Posterior vena cava (tissue), 2 donors: ENCODE measurements around the gene MAN1A2. TPM values are rescaled to one million over a fixed set of nuclear protein-coding genes. Genes with fewer than 3 reads are reported as not detected.
"Not testable (repeated sequence)": the region's sequence is repeated elsewhere in the genome, so short reads cannot be mapped to it uniquely, and the experiment has no call there.

ENCODE experiments used
- DNase-seq: peaks from one replicate; pipeline ENCODE4 v3.0.0-alpha.2; 2020; ENCODE audit warnings: low spot score
- intact Hi-C, 2 donors: fragments of 100-400 bp; cut with DNase I; formaldehyde crosslinking; loops; one replicate each; pipeline versions ENCODE4 v1.14.1 to v1.14.2; 2022 to 2023
- total RNA-seq, 2 donors: library from RNA; stranded (reverse); fragmentation: NEBNext Ultra II Directional; extraction: Animal tissue kit (Norgen Biotek cat#: 25700); gene quantifications; one replicate each; pipeline ENCODE4 v1.2.1, GENCODE V29; 2021
- donor health status: DM: yes; HTN: yes; CAD: no.
- donor health status: DM: yes; HTN: yes; CAD: no.

The MAN1A2 gene
- total RNA-seq, 2 donors from 2014 or later = 47.3 to 48.7 TPM

- intact Hi-C loops, DNase-seq: not testable (repeated sequence)
Observed at GRCh38 chr1:117357833-117358603, 9.2 kb upstream of the MAN1A2 start.

GRCh38 chr1:117358604-117358887 is 8.7 kb upstream of the MAN1A2 start:
- DNase-seq, intact Hi-C loops: not testable (repeated sequence)

DNA sequence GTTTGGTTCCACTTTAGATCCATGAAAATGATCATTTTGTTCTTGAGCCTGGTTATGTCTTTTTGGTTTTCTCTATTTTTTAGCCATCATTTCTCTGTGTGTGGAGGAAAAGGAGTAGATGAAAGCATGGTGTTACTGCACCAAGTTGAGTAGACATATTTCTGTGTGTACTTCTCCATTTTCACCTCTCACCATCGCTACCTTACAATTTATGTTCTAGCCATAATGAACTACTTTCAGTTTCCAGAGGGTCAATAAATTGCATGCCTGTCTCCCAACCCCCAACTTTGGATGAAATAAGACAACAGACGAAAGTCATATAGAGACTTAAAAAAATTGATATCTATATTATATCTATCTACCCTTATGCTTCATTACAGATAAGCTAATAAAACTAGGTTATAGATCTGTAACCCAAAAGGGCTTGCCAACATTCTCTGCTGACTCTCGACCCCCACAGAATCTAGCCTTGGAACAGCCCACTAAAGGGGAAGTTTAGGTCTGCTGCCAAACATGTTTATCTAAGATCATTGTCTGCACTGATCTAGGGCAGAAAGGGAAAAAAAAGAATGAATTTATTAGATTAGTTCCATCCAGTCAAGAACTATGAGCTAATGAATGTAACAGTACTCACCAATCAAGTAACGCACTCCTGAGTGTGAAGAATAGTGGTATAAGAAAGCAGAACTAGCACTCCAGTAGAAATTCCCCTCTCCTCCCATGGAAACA is 7.5 kb upstream of the MAN1A2 start:
- DNase-seq = no peak
- intact Hi-C loops = no loop called here

DNA sequence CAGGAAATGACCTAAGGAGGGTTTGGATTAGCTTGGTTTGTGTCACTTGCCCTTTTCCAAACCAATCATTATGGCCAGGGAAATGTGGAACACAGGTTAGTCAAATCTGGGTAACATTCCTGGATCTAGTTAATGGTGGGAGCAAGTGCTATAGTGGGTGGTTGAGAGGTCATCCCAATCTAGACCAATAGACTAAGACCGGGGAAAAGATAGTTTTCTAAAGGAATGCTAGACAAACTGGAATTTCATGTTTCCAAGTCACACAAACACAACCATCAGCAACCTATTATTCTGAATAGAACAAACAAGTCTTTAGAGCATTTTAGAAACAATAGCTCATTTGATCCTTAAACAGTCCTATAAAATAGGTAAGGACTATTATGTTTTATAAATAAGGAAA is 4.3 kb upstream of the MAN1A2 start:
- intact Hi-C loops = no loop called here
- no peak for DNase-seq

DNA sequence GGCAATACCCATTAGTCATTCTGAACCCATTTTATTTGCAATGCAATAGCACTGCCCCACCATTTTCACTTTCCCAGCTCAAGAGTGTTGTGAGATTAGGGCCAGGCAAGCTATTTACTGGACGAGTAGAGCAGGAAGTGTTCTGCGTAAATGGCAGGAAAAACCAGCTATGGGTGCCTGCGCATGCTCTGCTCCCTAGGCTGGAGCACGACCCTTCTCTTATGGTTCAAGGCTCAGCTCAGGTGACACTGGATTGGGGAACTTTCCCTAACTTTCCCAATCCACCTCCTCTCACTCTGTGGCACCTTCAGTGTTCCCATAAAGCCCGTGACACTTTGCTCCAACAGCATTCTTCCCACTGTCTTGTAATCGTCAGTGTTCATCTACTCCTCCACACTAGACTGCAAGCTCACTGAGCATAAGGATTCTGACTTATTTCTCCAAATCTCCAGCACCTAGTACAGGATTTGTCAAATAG is 3.6 kb upstream of the MAN1A2 start:
- no peak for DNase-seq
- intact Hi-C loops = no loop called here

DNA sequence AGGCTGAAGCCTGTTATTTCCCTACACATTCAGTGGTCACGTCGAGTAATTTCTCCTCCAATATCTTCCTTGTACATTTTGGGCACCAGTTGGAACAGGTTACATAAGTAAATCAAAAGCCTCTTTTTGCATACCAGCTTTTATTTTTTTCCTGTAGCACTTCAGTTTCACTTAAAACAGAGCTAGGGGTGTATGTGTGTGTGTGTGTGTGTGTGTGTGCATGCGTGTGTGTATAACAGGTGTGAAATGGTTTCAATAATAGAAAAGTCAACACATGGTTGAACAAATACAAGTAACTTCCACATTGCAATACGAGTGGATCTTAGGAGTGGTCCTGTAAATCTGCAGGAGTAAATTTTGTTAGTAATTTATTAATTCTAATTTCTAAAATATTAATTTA is 3.0 kb upstream of the MAN1A2 start:
- intact Hi-C loops = no loop called here
- DNase-seq = no peak

GRCh38 chr1:117365350-117366176 is 1.7 kb upstream of the MAN1A2 start:
- DNase-seq = no peak
- intact Hi-C loops = no loop called here

DNA sequence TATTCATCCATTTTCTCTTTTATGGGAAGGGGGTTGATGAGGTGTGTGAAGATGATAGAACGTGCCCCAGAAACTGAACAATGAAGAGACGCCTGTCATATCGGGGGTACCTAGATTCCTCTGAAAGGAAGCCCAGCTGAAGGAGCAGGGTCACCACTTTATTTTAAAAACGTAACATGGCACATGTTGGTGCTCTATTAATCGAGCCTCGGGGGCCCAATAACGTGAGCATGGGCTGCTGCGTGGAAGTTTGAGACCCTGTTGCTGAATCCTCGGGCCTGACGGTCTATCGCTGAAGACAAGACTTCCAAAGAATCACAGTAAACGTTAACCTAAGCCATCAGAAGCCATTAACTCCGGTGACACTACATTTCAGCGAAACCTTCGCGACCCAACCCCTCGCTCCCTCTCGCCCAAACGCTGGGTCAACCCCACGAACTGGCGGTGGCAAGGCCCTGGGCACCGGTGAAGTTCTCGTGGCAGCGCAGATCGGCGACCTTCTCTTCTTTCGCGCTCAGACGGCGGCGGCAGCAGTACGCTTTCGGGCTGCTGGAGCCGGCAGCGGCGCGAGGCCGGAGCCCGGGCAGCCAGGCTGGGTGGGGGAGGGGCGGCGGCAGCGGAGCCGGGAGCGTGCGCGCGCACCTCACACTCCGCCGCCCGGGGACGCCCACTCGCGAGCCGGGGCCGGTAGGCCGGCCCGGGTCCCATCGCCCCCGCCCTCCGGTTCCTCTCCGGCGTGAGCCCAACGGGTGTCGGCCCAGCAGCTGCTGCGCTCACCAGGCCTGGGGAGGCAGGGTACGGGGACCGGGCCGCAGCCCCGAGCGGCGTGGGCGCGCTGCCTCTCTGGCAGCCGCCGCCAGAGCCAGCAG is 838 bp upstream of the MAN1A2 start:
- intact Hi-C loops = no loop called here
- peak; percentile 96 for DNase-seq

DNA sequence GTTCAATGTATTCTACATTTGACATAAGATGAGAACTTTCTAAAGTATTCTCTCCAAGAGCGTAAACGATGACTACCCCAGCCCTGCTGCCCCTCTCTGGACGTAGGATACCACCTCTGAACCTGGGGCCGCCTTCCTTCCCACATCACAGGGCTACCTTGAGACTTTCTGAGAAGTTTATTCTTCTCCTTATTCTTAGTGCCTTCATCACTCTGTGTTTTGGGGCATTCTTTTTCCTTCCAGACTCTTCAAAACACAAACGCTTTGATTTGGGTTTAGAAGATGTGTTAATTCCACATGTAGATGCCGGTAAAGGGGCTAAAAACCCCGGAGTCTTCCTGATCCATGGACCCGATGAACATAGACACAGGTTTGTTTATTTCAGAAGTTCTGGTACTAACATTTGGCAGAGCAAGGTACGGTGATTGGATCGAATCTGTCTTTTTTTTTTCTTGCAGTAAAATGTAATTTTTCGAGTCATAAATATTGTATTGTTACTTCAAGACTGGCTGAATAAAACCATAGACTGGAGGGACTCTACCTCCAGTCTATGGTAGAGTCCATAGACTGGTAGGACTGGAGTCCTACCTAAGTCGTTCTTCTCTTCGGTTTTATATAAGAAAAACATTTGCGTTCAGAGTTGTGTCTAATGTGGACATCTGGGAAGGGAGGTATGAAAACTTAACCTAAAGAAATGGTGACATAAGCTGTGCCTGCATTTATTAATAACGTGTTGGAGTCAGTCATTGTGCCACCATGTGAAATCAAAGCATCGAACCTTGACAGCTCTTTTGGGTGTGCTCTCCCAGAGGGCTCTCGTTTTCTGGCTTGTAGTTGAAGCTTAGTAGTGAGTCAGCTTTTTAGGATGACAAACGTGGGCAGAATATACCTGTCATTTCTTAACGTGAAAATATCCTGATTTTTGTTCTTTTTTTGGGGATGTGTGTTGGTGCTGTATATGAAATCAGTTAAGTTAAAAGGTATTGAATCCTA is 1.2 kb downstream of the MAN1A2 start:
- no peak for DNase-seq
- intact Hi-C loops = no loop called here

GRCh38 chr1:117370071-117370470 is 2.8 kb downstream of the MAN1A2 start:
- no peak for DNase-seq
- intact Hi-C loops = no loop called here

GRCh38 chr1:117370509-117370908 is 3.3 kb downstream of the MAN1A2 start:
- DNase-seq = no peak
- intact Hi-C loops = no loop called here

GRCh38 chr1:117371441-117372151 is 4.3 kb downstream of the MAN1A2 start:
- intact Hi-C loops = no loop called here
- no peak for DNase-seq

GRCh38 chr1:117372863-117373412 is 5.7 kb downstream of the MAN1A2 start:
- no peak for DNase-seq
- intact Hi-C loops = no loop called here

GRCh38 chr1:117373932-117374331 is 6.7 kb downstream of the MAN1A2 start:
- no peak for DNase-seq
- intact Hi-C loops = no loop called here

GRCh38 chr1:117375327-117375726 is 8.1 kb downstream of the MAN1A2 start:
- intact Hi-C loops = no loop called here
- DNase-seq = no peak

- intact Hi-C loops = no loop called here
Observed at GRCh38 chr1:117387060-117387633, 19.9 kb downstream of the MAN1A2 start.

GRCh38 chr1:117388328-117388727 is 21.1 kb downstream of the MAN1A2 start:
- intact Hi-C loops = no loop called here

More at GRCh38 chr1:117387060-117387633, 19.9 kb downstream of the MAN1A2 start:
- no peak for DNase-seq

More at GRCh38 chr1:117388328-117388727, 21.1 kb downstream of the MAN1A2 start:
- no peak for DNase-seq
